Measurements from ENCODE around the gene TRAM2. TPM values are rescaled to one million over a fixed set of nuclear protein-coding genes. Genes with fewer than 3 reads are reported as not detected.

TRAM2 gene
- total and polyA plus RNA-seq, 9 of the 15 experiments (the other 6 are each of a cell fraction or from before 2014, with no cell fraction given): 2.6 to 13.3 (median 8.9) TPM

GRCh38 chr6:52544602-52545405, 32.1 kb downstream of the TRAM2 start (continued):
- TF ChIP-seq FIP1L1 (IDR thresholded peaks at IDR 0.05; ENCODE audit: low read depth, low read length, poor library complexity, severe bottlenecking): no peak
- no peak for TF ChIP-seq FOXA1 (IDR thresholded peaks at IDR 0.05; ENCODE audit: borderline replicate concordance)
- TF ChIP-seq VEZF1 (CRISPR knock-in tag; IDR thresholded peaks at IDR 0.05): no peak
- no peak for TF ChIP-seq TAF7 (tag; IDR thresholded peaks at IDR 0.05)

GRCh38 chr6:52543729-52544601, 32.9 kb downstream of the TRAM2 start:
- no peak for FAIRE-seq
- H3K4me2 ChIP-seq (ENCODE audit: insufficient read depth, low read length): no peak overlapping the region

More at GRCh38 chr6:52543729-52544601, 32.9 kb downstream of the TRAM2 start:
- Histone ChIP-seq H3K79me2 (ENCODE audit: control insufficient read depth, insufficient read depth, low read length) (peaks cover 21% of the 10 kb centered on the region; the same call in 2 of the 3 replicates), H3K27me3 (ENCODE audit: control insufficient read depth in 2 of 2, insufficient read depth in 2 of 2, low read length in 2 of 2) (no peaks in the 10 kb centered on the region), H3K4me3 (no peak overlapping the region), H3K9me3 (replicated peaks; ENCODE audit: control insufficient read depth, insufficient read depth, low read depth, low read length) (no peaks in the 10 kb centered on the region), H3K9ac (ENCODE audit: insufficient read depth in 1 of 2, low read depth in 2 of 2, low read length in 2 of 2) (no peak overlapping the region), H3K4me1 (replicated peaks in 1 of 2; ENCODE audit: control insufficient read depth in 2 of 2, insufficient read depth in 2 of 2, low read length in 2 of 2) (peaks cover 7 to 36% of the 10 kb centered on the region in 2 experiments; a peak in 4 of 5 replicates), H3K9me1 (ENCODE audit: control insufficient read depth, insufficient read depth, low read length) (no peaks in the 10 kb centered on the region), H4K20me1 (replicated peaks; ENCODE audit: control insufficient read depth, insufficient read depth, low read length) (peaks cover 10% of the 10 kb centered on the region; the same call in 1 of the 2 replicates), H3K27ac (ENCODE audit: extremely low read depth, low read depth, low read length) (no peak overlapping the region), H2AFZ (ENCODE audit: low read depth, low read length) (no peak overlapping the region), H3K36me3 (ENCODE audit: control insufficient read depth, insufficient read depth, low read length) (no peaks in the 10 kb centered on the region; the same call in 2 of the 3 replicates)
- TF ChIP-seq TARDBP (IDR thresholded peaks at IDR 0.05) (no peak), MYNN (IDR thresholded peaks at IDR 0.05) (no peak), MYNN (CRISPR knock-in tag; IDR thresholded peaks at IDR 0.05) (no peak), MLLT1 (IDR thresholded peaks at IDR 0.05) (no peak), FOS (IDR thresholded peaks at IDR 0.05; ENCODE audit: extremely low read depth, insufficient read length) (no peak), XRCC3 (IDR thresholded peaks at IDR 0.05) (no peak), GTF3C2 (IDR thresholded peaks at IDR 0.05; ENCODE audit: borderline replicate concordance, extremely low read depth, insufficient read length) (no peak), NFE2 (IDR thresholded peaks at IDR 0.05; ENCODE audit: low read depth) (no peak)
- BruUV-seq (replicated peaks): no TSS peak
- intact Hi-C loops (cut with micrococcal nuclease): no loop called here
- ChIA-PET POLR2A (interaction anchor here (1.3 kb wide), 1 partner anchor 15 kb away, joined by 4 read pairs; no protein-coding TSS in a partner anchor), CTCF (ENCODE audit: low intra/inter-chr PET ratio) (no interaction called here)
- no peak for DNase-seq (ENCODE audit: extremely low read depth in 1 of 4, low spot score in 3 of 4)
- WGBS (ENCODE audit: insufficient coverage, low coverage, missing lambda C conversion rate): 82% methylated on average over 10 of the region's 10 CpGs
- ATAC-seq: no peak
- in situ Hi-C loops (cut with MboI): no loop called here
